ENCODE measurements around the gene PIGU. TPM values are rescaled to one million over a fixed set of nuclear protein-coding genes. Genes with fewer than 3 reads are reported as not detected.

Gene PIGU
- total RNA-seq, 1 experiment from 2014 or later, result 32.8 TPM

DNA sequence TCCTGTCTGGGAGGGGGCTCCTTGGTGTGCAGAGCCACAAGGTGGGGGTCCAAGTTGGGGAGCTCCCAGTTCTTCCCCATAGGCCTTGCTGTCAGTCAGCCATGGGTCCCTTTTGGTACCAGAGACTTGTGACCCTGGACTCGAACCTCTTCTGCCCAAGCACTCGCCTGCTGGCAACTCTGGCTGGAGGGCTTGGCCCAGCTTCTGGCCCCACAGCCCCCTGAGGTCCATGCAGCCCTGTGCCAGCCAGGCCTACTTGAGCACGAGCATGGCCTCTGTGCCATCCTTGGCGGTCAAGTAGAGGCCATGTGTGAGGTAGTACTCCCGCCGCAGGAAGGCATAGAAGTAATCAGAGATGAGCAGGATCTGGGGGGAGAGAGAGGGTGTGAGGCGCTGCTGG, 116.3 kb downstream of the PIGU start:
- H3K23me2 ChIP-seq (ENCODE audit: insufficient read length, low read depth, low read length, poor library complexity, severe bottlenecking), result peaks cover 4% of the 10 kb centered on the region
- H2AK5ac ChIP-seq (ENCODE audit: insufficient read length, low read length), result no peak overlapping the region
- peaks cover 0 to 2% (median 0%) of the 10 kb centered on the region in 3 experiments; a peak in 1 of 7 replicates for H3K36me3 Mint-ChIP-seq (ENCODE audit: insufficient read depth in 1 of 3, low read depth in 3 of 3)

More for the DNA sequence above, 116.3 kb downstream of the PIGU start:
- no peak overlapping the region for H3K27ac Mint-ChIP-seq
- no peak overlapping the region for H3T11ph ChIP-seq (ENCODE audit: low read length)
- no peak overlapping the region for H2BK20ac ChIP-seq (ENCODE audit: low read depth, low read length, poor library complexity, severe bottlenecking)
- no peak overlapping the region for H3K4me2 ChIP-seq (ENCODE audit: insufficient read depth, insufficient read length, low read length)
- H2BK12ac ChIP-seq (ENCODE audit: insufficient read length, low read depth, low read length), result no peak overlapping the region
- no peak overlapping the region for H2BK120ac ChIP-seq (ENCODE audit: low read depth, low read length, poor library complexity, severe bottlenecking)
- H3K18ac ChIP-seq (ENCODE audit: insufficient read length, low read depth, low read length), result no peak overlapping the region
- H3K9me3 ChIP-seq (ENCODE audit: control insufficient read depth, low read depth, low read length), result no peaks in the 10 kb centered on the region
- no peak overlapping the region for H4K5ac ChIP-seq (ENCODE audit: insufficient read length, low read depth, low read length)
- no peaks in the 10 kb centered on the region for H3K4me1 ChIP-seq (ENCODE audit: insufficient read depth, low read length)
- no peak overlapping the region for H4K8ac ChIP-seq (replicated peaks; ENCODE audit: insufficient read length, low read depth, low read length)
- H3K4ac ChIP-seq (ENCODE audit: low read depth, low read length), result no peak overlapping the region
- H4K91ac ChIP-seq (ENCODE audit: insufficient read length, low read depth, low read length), result no peak overlapping the region
- no peak overlapping the region for H3K23ac ChIP-seq (ENCODE audit: insufficient read length, low read depth, low read length)
- no peak overlapping the region for H3K9ac ChIP-seq (ENCODE audit: extremely low read depth, insufficient read length, low read length)
- H3K56ac ChIP-seq (ENCODE audit: insufficient read length, low read depth, low read length), result no peak overlapping the region
- H2BK5ac ChIP-seq (ENCODE audit: insufficient read length, low read length), result no peak overlapping the region
- no CpG with 5 or more reads among the region's 7 CpGs for WGBS (ENCODE audit: extremely low coverage, insufficient read length, low lambda C conversion rate)
- DNase-seq, result no peak
- no peak overlapping the region for H3K27ac ChIP-seq (ENCODE audit: insufficient read length, low read depth, low read length)
- TF ChIP-seq, protein P1, sequence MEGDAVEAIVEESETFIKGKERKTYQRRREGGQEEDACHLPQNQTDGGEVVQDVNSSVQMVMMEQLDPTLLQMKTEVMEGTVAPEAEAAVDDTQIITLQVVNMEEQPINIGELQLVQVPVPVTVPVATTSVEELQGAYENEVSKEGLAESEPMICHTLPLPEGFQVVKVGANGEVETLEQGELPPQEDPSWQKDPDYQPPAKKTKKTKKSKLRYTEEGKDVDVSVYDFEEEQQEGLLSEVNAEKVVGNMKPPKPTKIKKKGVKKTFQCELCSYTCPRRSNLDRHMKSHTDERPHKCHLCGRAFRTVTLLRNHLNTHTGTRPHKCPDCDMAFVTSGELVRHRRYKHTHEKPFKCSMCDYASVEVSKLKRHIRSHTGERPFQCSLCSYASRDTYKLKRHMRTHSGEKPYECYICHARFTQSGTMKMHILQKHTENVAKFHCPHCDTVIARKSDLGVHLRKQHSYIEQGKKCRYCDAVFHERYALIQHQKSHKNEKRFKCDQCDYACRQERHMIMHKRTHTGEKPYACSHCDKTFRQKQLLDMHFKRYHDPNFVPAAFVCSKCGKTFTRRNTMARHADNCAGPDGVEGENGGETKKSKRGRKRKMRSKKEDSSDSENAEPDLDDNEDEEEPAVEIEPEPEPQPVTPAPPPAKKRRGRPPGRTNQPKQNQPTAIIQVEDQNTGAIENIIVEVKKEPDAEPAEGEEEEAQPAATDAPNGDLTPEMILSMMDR (conservative IDR thresholded peaks at IDR 0.05), result no peak
- no peak overlapping the region for H2BK15ac ChIP-seq (ENCODE audit: low read depth, low read length)
- H3K79me1 ChIP-seq (ENCODE audit: insufficient read depth, low read depth, low read length, poor library complexity, severe bottlenecking), result no peaks in the 10 kb centered on the region
- H4K20me1 ChIP-seq (ENCODE audit: control insufficient read depth, insufficient read depth, insufficient read length), result no peaks in the 10 kb centered on the region
- H3K9me3 Mint-ChIP-seq, result no peaks in the 10 kb centered on the region
- no peaks in the 10 kb centered on the region for H3K79me2 ChIP-seq (ENCODE audit: insufficient read depth, low read length)
- no peak overlapping the region for H3K4me3 Mint-ChIP-seq
- peaks cover 7 to 9% of the 10 kb centered on the region in 2 experiments for H3K4me1 Mint-ChIP-seq
- no peak overlapping the region for H2AFZ ChIP-seq (ENCODE audit: low read length)
- H3K14ac ChIP-seq (ENCODE audit: insufficient read depth, low read length), result no peak overlapping the region
- H3K27me3 Mint-ChIP-seq (ENCODE audit: low read depth), result peaks cover 5% of the 10 kb centered on the region
- H3K27me3 ChIP-seq (ENCODE audit: insufficient read depth, low read length), result no peaks in the 10 kb centered on the region
